Testis (tissue), 3 donors: ENCODE data around the gene MATN1. TPM values are rescaled to one million over a fixed set of nuclear protein-coding genes. Genes with fewer than 3 reads are reported as not detected.

Experiments used
- DNase-seq: peaks from one replicate; pipeline ENCODE4 v3.0.0-alpha.2; 2019
- H3K27ac ChIP-seq, 2 donors: fragments of 200-600 bp; sonication (generic); one replicate each; pipeline ENCODE4 v1.5.1; 2019
- H3K27me3 ChIP-seq: fragments of 200-600 bp; sonication (generic); one replicate; pipeline ENCODE4 v1.5.1; 2019
- H3K36me3 ChIP-seq: fragments of 200-600 bp; sonication (generic); one replicate; pipeline ENCODE4 v1.5.1; 2017; ENCODE audit warnings: low read depth; ENCODE audit errors: missing control alignments
- H3K4me1 ChIP-seq: fragments of 200-600 bp; sonication (generic); one replicate; pipeline ENCODE4 v1.5.1; 2019
- H3K4me3 ChIP-seq, 2 donors: fragments of 200-600 bp; sonication (generic); one replicate each; pipeline ENCODE4 v1.5.1; 2017 to 2019
- H3K9me3 ChIP-seq: fragments of 200-600 bp; sonication (generic); one replicate; pipeline ENCODE4 v1.5.1; 2017
- POLR2A ChIP-seq: fragments of 450-650 bp; IDR thresholded peaks from one replicate; pipeline ENCODE4 v1.6.1; 2017; ENCODE audit warnings: antibody characterized with exemption, mild to moderate bottlenecking, moderate library complexity
- WGBS, 2 donors: methylation state at CpG; one replicate each; pipeline ENCODE4 v1.1.5; 2018; 5-methylcytosine and 5-hydroxymethylcytosine counted together
- intact Hi-C: fragments of 100-400 bp; cut with DNase I; formaldehyde crosslinking; loops from one replicate; pipeline ENCODE4 v1.15.1; 2023; ENCODE audit warnings: low total_unique reads
- polyA plus RNA-seq: library from polyadenylated mRNA; stranded (reverse); fragments of 350-450 nt; fragmentation: Illumina TruSeq; extraction: RNeasy Lipid Tissue Mini Kit (QIAGEN cat#74804); gene quantifications from one replicate; pipeline ENCODE4 v1.2.3, GENCODE V29; 2014; ENCODE audit warnings: low read depth, low replicate concordance; ENCODE audit not compliant: insufficient read depth
- total RNA-seq, 2 donors: library from RNA; depleted of rRNA; stranded (reverse); fragments of >200 nt; gene quantifications; one replicate each; pipeline ENCODE4 v1.2.3, GENCODE V29; 2016
- TF ChIP-seq, protein P1 (sequence below), 3 experiments: fragments of 450-650 bp in 2 of 3; fragments of 200-600 bp in 1 of 3; sonication (generic) in 1 of 3; IDR thresholded peaks; one replicate each; pipeline ENCODE4 v1.5.1; 2016 to 2019; ENCODE audit warnings: antibody characterized with exemption in 3 of 3, mild to moderate bottlenecking in 2 of 3, moderate library complexity in 1 of 3

MATN1 gene
- total and polyA plus RNA-seq, 3 donors from 2014 or later = 0.32 to 0.62 (median 0.55) TPM

DNA sequence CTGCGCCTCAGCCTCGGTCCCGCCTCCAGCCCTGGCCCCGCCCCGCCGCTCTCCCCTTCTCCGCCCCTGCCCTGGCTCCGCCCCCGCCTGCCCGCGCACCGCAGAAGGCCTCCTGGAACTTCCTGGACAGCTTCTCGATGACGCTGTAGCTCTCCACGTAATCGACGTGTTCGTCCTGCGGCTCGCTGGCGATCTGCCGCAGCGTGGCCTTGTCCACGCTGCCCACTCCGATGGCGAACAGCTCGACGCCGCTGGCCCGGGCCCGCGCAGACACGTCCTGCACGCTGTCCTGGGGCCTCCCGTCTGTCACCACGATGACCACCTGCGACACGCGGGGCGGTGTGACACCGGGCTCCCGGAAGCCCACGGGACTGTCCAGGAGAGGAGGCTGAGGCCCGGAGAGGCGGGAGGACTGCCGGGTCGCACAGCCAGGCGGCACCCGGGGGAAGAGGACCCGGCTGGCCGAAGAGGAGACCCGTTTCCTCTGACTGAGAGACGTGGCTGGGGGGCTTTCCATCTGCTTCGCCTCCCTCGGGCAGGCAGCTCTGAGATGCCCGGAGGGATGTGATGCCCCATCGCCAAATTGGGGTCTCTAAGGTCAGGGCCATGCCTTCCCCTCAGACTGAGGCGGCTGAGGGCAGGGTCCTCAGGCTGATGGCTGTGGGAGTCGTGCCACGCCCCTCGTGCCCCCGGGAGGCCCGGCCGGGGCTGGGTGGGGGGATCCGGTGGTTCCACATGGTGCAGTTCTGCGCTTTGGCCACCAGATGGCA lies 4.6 kb downstream of the MATN1 start:
- Histone ChIP-seq H3K4me1 (peaks cover 9% of the 10 kb centered on the region), H3K27ac (peak overlapping the region; percentile 98), H3K36me3 (no peaks in the 10 kb centered on the region), H3K9me3 (no peaks in the 10 kb centered on the region), H3K4me3 (peak overlapping the region; percentile 60 to 66), H3K27me3 (no peaks in the 10 kb centered on the region)
- intact Hi-C loops = no loop called here
- no peak for TF ChIP-seq POLR2A
- TF ChIP-seq, protein P1, sequence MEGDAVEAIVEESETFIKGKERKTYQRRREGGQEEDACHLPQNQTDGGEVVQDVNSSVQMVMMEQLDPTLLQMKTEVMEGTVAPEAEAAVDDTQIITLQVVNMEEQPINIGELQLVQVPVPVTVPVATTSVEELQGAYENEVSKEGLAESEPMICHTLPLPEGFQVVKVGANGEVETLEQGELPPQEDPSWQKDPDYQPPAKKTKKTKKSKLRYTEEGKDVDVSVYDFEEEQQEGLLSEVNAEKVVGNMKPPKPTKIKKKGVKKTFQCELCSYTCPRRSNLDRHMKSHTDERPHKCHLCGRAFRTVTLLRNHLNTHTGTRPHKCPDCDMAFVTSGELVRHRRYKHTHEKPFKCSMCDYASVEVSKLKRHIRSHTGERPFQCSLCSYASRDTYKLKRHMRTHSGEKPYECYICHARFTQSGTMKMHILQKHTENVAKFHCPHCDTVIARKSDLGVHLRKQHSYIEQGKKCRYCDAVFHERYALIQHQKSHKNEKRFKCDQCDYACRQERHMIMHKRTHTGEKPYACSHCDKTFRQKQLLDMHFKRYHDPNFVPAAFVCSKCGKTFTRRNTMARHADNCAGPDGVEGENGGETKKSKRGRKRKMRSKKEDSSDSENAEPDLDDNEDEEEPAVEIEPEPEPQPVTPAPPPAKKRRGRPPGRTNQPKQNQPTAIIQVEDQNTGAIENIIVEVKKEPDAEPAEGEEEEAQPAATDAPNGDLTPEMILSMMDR (IDR thresholded peaks at IDR 0.05) = peak; percentile 97 to 99 (median 99)
- WGBS, 2 donors = 1% methylated on average over 23 to 41 of the region's 66 CpGs
- peak; percentile 79 for DNase-seq

DNA sequence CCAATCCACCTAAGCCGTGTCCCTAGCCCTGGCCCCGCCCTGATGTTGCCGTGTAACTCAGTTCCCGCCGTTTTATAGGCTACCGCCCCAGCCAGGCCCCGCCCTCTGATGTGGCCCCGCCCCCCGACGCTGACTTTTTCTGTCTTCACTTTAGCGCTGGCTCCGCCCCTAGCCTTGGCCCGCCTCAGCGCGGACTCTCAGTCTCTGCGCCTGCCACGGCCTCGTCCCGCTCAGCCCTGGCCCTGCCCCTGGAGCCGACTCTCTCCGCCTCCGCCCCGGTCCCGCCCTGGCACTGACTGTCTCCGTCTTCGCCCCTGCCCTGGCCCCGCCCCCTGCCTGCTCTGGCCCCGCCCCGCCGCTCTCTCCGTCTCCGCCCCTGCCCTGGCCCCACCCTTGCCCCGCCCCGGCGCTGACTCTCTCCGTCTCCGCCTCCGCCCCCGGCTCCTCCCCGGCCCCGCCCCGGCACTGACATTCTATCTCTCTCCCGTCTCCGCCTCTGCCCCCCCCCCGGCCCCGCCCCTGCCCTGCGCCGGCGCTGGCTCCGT lies 5.2 kb downstream of the MATN1 start:
- Histone ChIP-seq H3K36me3 (no peaks in the 10 kb centered on the region), H3K9me3 (no peaks in the 10 kb centered on the region), H3K27ac (peak overlapping the region; percentile 98), H3K27me3 (no peaks in the 10 kb centered on the region), H3K4me1 (peaks cover 9% of the 10 kb centered on the region), H3K4me3 (peak overlapping the region; percentile 60 to 66)
- intact Hi-C loops = no loop called here
- WGBS, 2 donors = 1 to 3% methylated on average over 32 to 34 of the region's 50 CpGs
- DNase-seq = peak; percentile 98
- no peak for TF ChIP-seq POLR2A
- TF ChIP-seq, protein P1 (IDR thresholded peaks at IDR 0.05) = no peak

DNA sequence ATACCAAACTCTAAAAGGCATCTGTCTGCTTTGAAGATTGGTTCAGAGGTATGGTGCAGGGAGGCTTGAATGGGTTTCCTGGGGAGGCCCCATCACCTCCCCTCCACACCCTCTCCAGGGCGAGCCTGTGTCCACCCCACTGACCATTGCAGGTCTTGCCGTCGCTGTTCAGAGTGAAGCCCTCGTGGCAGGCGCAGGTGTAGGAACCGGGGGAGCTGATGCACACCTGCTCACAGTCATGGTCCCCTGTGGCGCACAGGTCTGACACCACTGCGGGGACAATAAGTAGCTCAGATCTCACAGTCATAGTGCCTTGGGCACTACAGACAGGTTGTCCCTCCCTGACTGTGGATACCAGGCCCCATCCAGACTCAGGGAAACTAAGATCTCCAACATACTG lies 6.7 kb downstream of the MATN1 start:
- Histone ChIP-seq H3K27me3 (no peaks in the 10 kb centered on the region), H3K9me3 (no peaks in the 10 kb centered on the region), H3K4me3 (no peak overlapping the region), H3K36me3 (no peaks in the 10 kb centered on the region), H3K4me1 (peaks cover 9% of the 10 kb centered on the region), H3K27ac (no peak overlapping the region)
- TF ChIP-seq POLR2A = no peak
- TF ChIP-seq, protein P1 (IDR thresholded peaks at IDR 0.05) = no peak
- DNase-seq = no peak
- 89 to 97% methylated on average over 6 to 8 of the region's 8 CpGs for WGBS, 2 donors
- intact Hi-C loops = no loop called here

DNA sequence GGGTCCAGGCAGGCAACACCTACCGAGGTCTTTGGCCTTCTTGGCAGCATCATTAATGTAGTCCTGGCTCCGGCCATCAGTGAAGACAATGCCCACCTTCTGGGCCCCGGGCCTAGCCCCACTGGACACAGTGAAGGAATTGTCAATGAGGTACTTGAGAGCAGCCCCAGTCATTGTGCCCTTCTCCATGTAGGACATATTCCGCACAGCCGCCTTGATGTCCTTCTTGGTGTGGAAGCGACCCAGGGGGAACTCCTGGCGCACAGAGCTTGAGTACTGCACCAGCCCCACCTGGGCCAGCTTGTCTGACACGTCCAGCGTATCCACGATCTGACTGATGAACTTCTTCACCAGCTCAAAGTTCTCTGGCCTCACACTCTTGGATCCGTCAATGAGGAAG lies 7.5 kb downstream of the MATN1 start:
- DNase-seq = no peak
- H3K9me3 ChIP-seq = no peaks in the 10 kb centered on the region
- no peaks in the 10 kb centered on the region for H3K27me3 ChIP-seq
- H3K36me3 ChIP-seq = no peaks in the 10 kb centered on the region
- intact Hi-C loops = no loop called here
- 98 to 99% methylated on average over 8 to 11 of the region's 11 CpGs for WGBS, 2 donors
- no peak overlapping the region for H3K4me3 ChIP-seq
- H3K4me1 ChIP-seq = peaks cover 9% of the 10 kb centered on the region
- H3K27ac ChIP-seq = no peak overlapping the region
- TF ChIP-seq POLR2A = no peak
- TF ChIP-seq, protein P1 (IDR thresholded peaks at IDR 0.05) = no peak

DNA sequence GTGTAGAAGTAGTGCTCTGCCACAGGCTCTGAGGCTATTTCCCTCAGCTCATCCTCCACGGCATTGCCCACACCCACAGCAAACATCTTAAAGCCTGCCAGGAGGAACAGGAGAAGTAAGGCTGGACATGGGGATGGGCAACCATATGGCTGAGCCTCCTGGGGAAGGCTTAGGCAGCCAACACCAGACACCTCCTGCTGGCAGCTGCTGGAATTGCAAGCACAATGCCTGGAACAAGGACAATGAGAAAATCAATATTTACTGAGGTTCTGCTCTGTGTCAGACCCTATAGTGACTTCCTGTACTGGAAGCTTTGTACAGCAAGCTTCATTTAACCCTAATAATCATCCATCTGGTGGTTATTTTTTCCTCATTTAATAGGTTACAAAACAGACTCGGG lies 8.2 kb downstream of the MATN1 start:
- H3K9me3 ChIP-seq = no peaks in the 10 kb centered on the region
- DNase-seq = peak; percentile 30
- H3K4me3 ChIP-seq = no peak overlapping the region
- peaks cover 9% of the 10 kb centered on the region for H3K4me1 ChIP-seq
- TF ChIP-seq POLR2A = no peak
- TF ChIP-seq, protein P1 (IDR thresholded peaks at IDR 0.05) = peak in 2 of 3 experiments; percentile 43 to 46
- H3K36me3 ChIP-seq = no peaks in the 10 kb centered on the region
- intact Hi-C loops = no loop called here
- H3K27me3 ChIP-seq = no peaks in the 10 kb centered on the region
- H3K27ac ChIP-seq = no peak overlapping the region
- 69 to 73% methylated on average over 2 of the region's 2 CpGs for WGBS, 2 donors
